SK-N-SH (cell line): Measurements from ENCODE around the gene FCMR. TPM values are rescaled to one million over a fixed set of nuclear protein-coding genes. Genes with fewer than 3 reads are reported as not detected.

Experiments used
- CTCF ChIA-PET: fragments of 300-600, 350-600 bp; formaldehyde crosslinking; extraction: SDS; loops from one replicate; lab custom pipeline; 2021; lab: Yijun Ruan, JAX
- POLR2A ChIA-PET: fragments of 350-600 bp; sonication (Branson Sonifier 250); formaldehyde crosslinking; extraction: SDS; loops from one replicate; lab custom pipeline; 2020; ENCODE audit warnings: antibody characterized with exemption, inconsistent platforms; lab: Yijun Ruan, JAX
- DNase-seq: peaks from one replicate; pipeline ENCODE4 v3.0.0; 2012
- H2AFZ ChIP-seq: fragments of 200-600 bp; sonication (generic); 2 replicates; pipeline ENCODE4 v1.8.1; 2016; ENCODE audit warnings: antibody characterized with exemption, mild to moderate bottlenecking, low read depth
- H3F3A ChIP-seq: fragments of 200-600 bp; sonication (generic); replicated peaks from 2 replicates; pipeline ENCODE3; 2016; ENCODE audit warnings: antibody characterized with exemption, mild to moderate bottlenecking; ENCODE audit not compliant: insufficient read depth
- H3K27ac ChIP-seq, 2 experiments: fragments of 200-500 bp in 1 of 2; fragments of 200-600 bp in 1 of 2; sonication (Bioruptor generic) in 1 of 2; sonication (generic), shearing (Covaris generic) in 1 of 2; 2 replicates each; pipeline versions ENCODE4 v1.5.1 to v1.6.1; 2014 to 2016; ENCODE audit warnings: low read depth in 2 of 2, inconsistent platforms in 1 of 2, low read length in 1 of 2, mild to moderate bottlenecking in 1 of 2, mixed read lengths in 1 of 2
- H3K27me3 ChIP-seq: fragments of 200-600 bp; sonication (generic), shearing (Covaris generic); 2 replicates; pipeline ENCODE4 v1.6.1; 2016; ENCODE audit warnings: mixed run types; ENCODE audit not compliant: insufficient read depth
- H3K36me3 ChIP-seq, 2 experiments: fragments of 200-500 bp in 1 of 2; fragments of 200-600 bp in 1 of 2; sonication (Bioruptor generic) in 1 of 2; sonication (generic) in 1 of 2; replicated peaks in 1 of 2; 2 replicates each; pipeline versions ENCODE3 to v1.5.1; 2014 to 2016; ENCODE audit warnings: low read length in 1 of 2, mild to moderate bottlenecking in 1 of 2; ENCODE audit not compliant: insufficient read depth in 2 of 2, control insufficient read depth in 1 of 2
- H3K4me1 ChIP-seq, 2 experiments: fragments of 200-500 bp in 1 of 2; fragments of 200-600 bp in 1 of 2; sonication (Bioruptor generic) in 1 of 2; sonication (generic), shearing (Covaris generic) in 1 of 2; 2 replicates each; pipeline versions ENCODE4 v1.5.1 to v1.6.1; 2014 to 2016; ENCODE audit warnings: low read depth in 1 of 2, low read length in 1 of 2, mixed run types in 1 of 2; ENCODE audit not compliant: insufficient read depth in 2 of 2, control insufficient read depth in 1 of 2
- H3K4me2 ChIP-seq: fragments of 200-600 bp; sonication (generic), shearing (Covaris generic); 2 replicates; pipeline ENCODE4 v1.6.1; 2017; ENCODE audit warnings: mixed run types
- H3K4me3 ChIP-seq, 2 experiments: fragments of 200-500 bp in 1 of 2; fragments of 200-600 bp in 1 of 2; sonication (Bioruptor generic) in 1 of 2; sonication (generic), shearing (Covaris generic) in 1 of 2; 2 replicates each; pipeline versions ENCODE4 v1.5.1 to v1.8.1; 2014 to 2016; ENCODE audit warnings: low read depth in 2 of 2, inconsistent platforms in 1 of 2, low read length in 1 of 2, mild to moderate bottlenecking in 1 of 2, mixed read lengths in 1 of 2, moderate library complexity in 1 of 2
- H3K79me2 ChIP-seq: fragments of 200-600 bp; sonication (generic); 2 replicates; pipeline ENCODE4 v1.8.1; 2017; ENCODE audit warnings: mild to moderate bottlenecking; ENCODE audit not compliant: insufficient read depth
- H3K9ac ChIP-seq: fragments of 200-600 bp; sonication (generic); 2 replicates; pipeline ENCODE4 v1.6.1; 2017; ENCODE audit warnings: mixed run types
- H3K9me2 ChIP-seq: fragments of 200-600 bp; sonication (generic); 2 replicates; pipeline ENCODE4 v1.6.1; 2017; ENCODE audit warnings: mixed run types
- H3K9me3 ChIP-seq: fragments of 200-600 bp; sonication (generic); 2 replicates; pipeline ENCODE4 v1.6.1; 2017; ENCODE audit warnings: mixed run types, mild to moderate bottlenecking, moderate library complexity
- H4K20me1 ChIP-seq: fragments of 200-600 bp; sonication (generic); 2 replicates; pipeline ENCODE4 v1.6.1; 2017; ENCODE audit warnings: mild to moderate bottlenecking, mixed run types; ENCODE audit not compliant: insufficient read depth
- CTCF ChIP-seq: fragments of 200-600 bp; sonication (generic); IDR thresholded peaks from 2 replicates; pipeline ENCODE4 v1.6.1; 2017; ENCODE audit warnings: antibody characterized with exemption, mild to moderate bottlenecking, moderate library complexity
- EP300 ChIP-seq, 2 experiments: IDR thresholded peaks; 2 replicates each; pipeline versions ENCODE4 v1.4.0 to v1.6.1; 2012; ENCODE audit warnings: borderline replicate concordance in 1 of 2, low read depth in 1 of 2, low read length in 1 of 2
- EZH2phosphoT487 ChIP-seq: fragments of 200-600 bp; sonication (generic); IDR thresholded peaks from 2 replicates; pipeline ENCODE4 v1.6.1; 2017; ENCODE audit warnings: low read depth, mixed run types, mild to moderate bottlenecking, antibody characterized with exemption, moderate library complexity, borderline replicate concordance
- FOXJ3 ChIP-seq: sonication (generic); formaldehyde crosslinking; IDR thresholded peaks from 2 replicates; pipeline ENCODE4 v1.5.1; 2020; ENCODE audit warnings: mild to moderate bottlenecking, missing genetic modification reagents
- GABPA ChIP-seq: IDR thresholded peaks from 2 replicates; pipeline ENCODE4 v1.4.0; 2012; ENCODE audit warnings: low read depth, mild to moderate bottlenecking
- MEF2A ChIP-seq: IDR thresholded peaks from 2 replicates; pipeline ENCODE4 v1.4.0; 2012; ENCODE audit warnings: low read depth, borderline replicate concordance
- MXI1 ChIP-seq: IDR thresholded peaks from 2 replicates; pipeline ENCODE4 v1.6.1; 2012; ENCODE audit warnings: mild to moderate bottlenecking, low read depth, low read length, improper control_type of control experiment
- PBX3 ChIP-seq: IDR thresholded peaks from 2 replicates; pipeline ENCODE4; 2012
- RAD21 ChIP-seq: IDR thresholded peaks from 2 replicates; pipeline ENCODE4 v1.6.1; 2012; ENCODE audit warnings: mild to moderate bottlenecking, low read length
- RXRA ChIP-seq: IDR thresholded peaks from 2 replicates; pipeline ENCODE4 v1.4.0; 2012; ENCODE audit warnings: low read depth, mild to moderate bottlenecking, borderline replicate concordance
- SIN3A ChIP-seq: IDR thresholded peaks from 2 replicates; pipeline ENCODE4 v1.6.1; 2012; ENCODE audit warnings: low read depth, mild to moderate bottlenecking, low read length, moderate library complexity, borderline replicate concordance
- SMC3 ChIP-seq: IDR thresholded peaks from 2 replicates; pipeline ENCODE4 v1.6.1; 2012; ENCODE audit warnings: low read depth, low read length, improper control_type of control experiment
- TCF12 ChIP-seq: IDR thresholded peaks from 2 replicates; pipeline ENCODE4 v1.4.0; 2012
- TEAD4 ChIP-seq: IDR thresholded peaks from 2 replicates; pipeline ENCODE4 v1.4.0; 2012; ENCODE audit warnings: mild to moderate bottlenecking, borderline replicate concordance; ENCODE audit not compliant: insufficient read depth
- USF2 ChIP-seq: fragments of 150-350 bp; IDR thresholded peaks from 2 replicates; pipeline ENCODE4 v1.6.1; 2017; ENCODE audit warnings: antibody characterized with exemption, low read length, low read depth, borderline replicate concordance
- YY1 ChIP-seq: IDR thresholded peaks from 2 replicates; pipeline ENCODE4 v1.4.0; 2012; ENCODE audit warnings: low read depth, mild to moderate bottlenecking
- WGBS: methylation state at CpG from one replicate; pipeline ENCODE4 v1.1.6; 2017; ENCODE audit warnings: low lambda C conversion rate; 5-methylcytosine and 5-hydroxymethylcytosine counted together
- polyA plus RNA-seq, 3 experiments: library from polyadenylated mRNA; depleted of rRNA; stranded (reverse); fragments of >200 nt; gene quantifications; 2 replicates each; pipeline ENCODE4 v1.2.3, GENCODE V29; 2012
- TF ChIP-seq, protein P1 (sequence below): fragments of 150-350 bp; IDR thresholded peaks from 2 replicates; pipeline ENCODE4 v1.6.1; 2016; ENCODE audit warnings: mild to moderate bottlenecking, low read depth, low read length

The FCMR gene
- polyA plus RNA-seq, 1 of the 3 experiments (the other 2 are of a cell fraction): 0.15 TPM

GRCh38 chr1:206939131-206939530 is 17.4 kb upstream of the FCMR start:
- CTCF ChIA-PET: interaction anchor here (0.8 to 1.4 kb wide), 3 partner anchors 21 to 213 kb away, joined by 3 to 6 read pairs (median 5); no protein-coding TSS in a partner anchor
- Histone ChIP-seq H3K4me2 (no peak overlapping the region), H3K4me3 (no peak overlapping the region), H3K36me3 (no peaks in the 10 kb centered on the region), H3F3A (no peaks in the 10 kb centered on the region), H3K79me2 (no peaks in the 10 kb centered on the region), H4K20me1 (no peaks in the 10 kb centered on the region), H3K27me3 (peaks cover 29% of the 10 kb centered on the region; the same call in 1 of the 2 replicates)
- POLR2A ChIA-PET: no interaction called here
- DNase-seq: no peak
- WGBS: 43% methylated on average over 11 of the region's 13 CpGs
- no peak for TF ChIP-seq FOXJ3 (CRISPR knock-in tag)
- no peak for TF ChIP-seq MXI1
- no peak for TF ChIP-seq SMC3
- TF ChIP-seq TCF12: no peak
- TF ChIP-seq RAD21: no peak
- no peak for TF ChIP-seq SIN3A
- no peak for TF ChIP-seq RXRA
- no peak for TF ChIP-seq CTCF
- no peak for TF ChIP-seq USF2
- TF ChIP-seq MEF2A: no peak
- no peak for TF ChIP-seq PBX3
- TF ChIP-seq TEAD4: no peak
- TF ChIP-seq, protein P1, sequence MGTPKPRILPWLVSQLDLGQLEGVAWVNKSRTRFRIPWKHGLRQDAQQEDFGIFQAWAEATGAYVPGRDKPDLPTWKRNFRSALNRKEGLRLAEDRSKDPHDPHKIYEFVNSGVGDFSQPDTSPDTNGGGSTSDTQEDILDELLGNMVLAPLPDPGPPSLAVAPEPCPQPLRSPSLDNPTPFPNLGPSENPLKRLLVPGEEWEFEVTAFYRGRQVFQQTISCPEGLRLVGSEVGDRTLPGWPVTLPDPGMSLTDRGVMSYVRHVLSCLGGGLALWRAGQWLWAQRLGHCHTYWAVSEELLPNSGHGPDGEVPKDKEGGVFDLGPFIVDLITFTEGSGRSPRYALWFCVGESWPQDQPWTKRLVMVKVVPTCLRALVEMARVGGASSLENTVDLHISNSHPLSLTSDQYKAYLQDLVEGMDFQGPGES: no peak
- TF ChIP-seq GABPA: no peak
- TF ChIP-seq EP300 (IDR thresholded peaks at IDR 0.05; ENCODE audit: borderline replicate concordance in 1 of 2, low read depth in 1 of 2, low read length in 1 of 2): no peak
- no peak for TF ChIP-seq YY1
- no peak for TF ChIP-seq EZH2phosphoT487
- TF ChIP-seq, all 33 proteins: peak for 0
- Histone ChIP-seq H3K9me2 (no peaks in the 10 kb centered on the region), H3K9ac (no peak overlapping the region), H3K9me3 (no peaks in the 10 kb centered on the region), H3K4me1 (no peaks in the 10 kb centered on the region), H2AFZ (no peak overlapping the region), H3K27ac (no peak overlapping the region)
